ENCODE data around the gene G3BP1.

Gene G3BP1

GRCh38 chr5:151764801-151765200, 7.0 kb upstream of the G3BP1 start:
- no peaks in the 10 kb centered on the region for H3K27me3 ChIP-seq (ENCODE audit: insufficient read depth, low read depth)
- H3K79me2 ChIP-seq (ENCODE audit: insufficient read depth, low read depth) = no peaks in the 10 kb centered on the region
- H3K9ac ChIP-seq = no peak overlapping the region
- TF ChIP-seq CTCF (conservative IDR thresholded peaks at IDR 0.05; ENCODE audit: low read depth, low read length) = no peak
- no peaks in the 10 kb centered on the region for H4K20me1 ChIP-seq (ENCODE audit: insufficient read depth)
- H3K36me3 ChIP-seq (ENCODE audit: insufficient read depth) = no peaks in the 10 kb centered on the region
- H2AFZ ChIP-seq (ENCODE audit: low read depth) = no peak overlapping the region
- H3K4me3 ChIP-seq (IDR thresholded peaks at IDR 0.05; ENCODE audit: insufficient read depth, low read depth, low read length) = no peak overlapping the region
- H3K4me1 ChIP-seq (ENCODE audit: low read depth, poor library complexity, severe bottlenecking) = peaks cover 9% of the 10 kb centered on the region
- H3K27ac ChIP-seq = no peak overlapping the region
- H3K4me2 ChIP-seq = no peak overlapping the region

- Histone ChIP-seq H3K27ac (no peak overlapping the region), H3K27me3 (ENCODE audit: insufficient read depth, low read depth) (no peaks in the 10 kb centered on the region), H2AFZ (ENCODE audit: low read depth) (no peak overlapping the region), H4K20me1 (ENCODE audit: insufficient read depth) (no peaks in the 10 kb centered on the region), H3K36me3 (ENCODE audit: insufficient read depth) (no peaks in the 10 kb centered on the region), H3K9ac (no peak overlapping the region), H3K79me2 (ENCODE audit: insufficient read depth, low read depth) (no peaks in the 10 kb centered on the region), H3K4me1 (ENCODE audit: low read depth, poor library complexity, severe bottlenecking) (peaks cover 13% of the 10 kb centered on the region), H3K4me3 (IDR thresholded peaks at IDR 0.05; ENCODE audit: insufficient read depth, low read depth, low read length) (no peak overlapping the region), H3K4me2 (no peak overlapping the region)
- TF ChIP-seq CTCF (conservative IDR thresholded peaks at IDR 0.05; ENCODE audit: low read depth, low read length) = no peak
These were observed 4.8 kb upstream of the G3BP1 start for GRCh38 chr5:151766975-151767374.

- peak overlapping the region; percentile 92 for H3K9ac ChIP-seq
- H3K4me3 ChIP-seq (IDR thresholded peaks at IDR 0.05; ENCODE audit: insufficient read depth, low read depth, low read length) = no peak overlapping the region
- peak overlapping the region; percentile 62 for H3K4me2 ChIP-seq
- H3K36me3 ChIP-seq (ENCODE audit: insufficient read depth) = no peaks in the 10 kb centered on the region
- TF ChIP-seq CTCF (conservative IDR thresholded peaks at IDR 0.05; ENCODE audit: low read depth, low read length) = no peak; the same call in 1 of the 2 replicates
- H4K20me1 ChIP-seq (ENCODE audit: insufficient read depth) = peaks cover 29% of the 10 kb centered on the region
- peaks cover 27% of the 10 kb centered on the region for H3K4me1 ChIP-seq (ENCODE audit: low read depth, poor library complexity, severe bottlenecking)
- peak overlapping the region; percentile 98 for H3K27ac ChIP-seq
- H2AFZ ChIP-seq (ENCODE audit: low read depth) = peak overlapping the region; percentile 44
- peaks cover 35% of the 10 kb centered on the region for H3K79me2 ChIP-seq (ENCODE audit: insufficient read depth, low read depth)
- no peaks in the 10 kb centered on the region for H3K27me3 ChIP-seq (ENCODE audit: insufficient read depth, low read depth)
These were observed 1.1 kb upstream of the G3BP1 start for GRCh38 chr5:151770383-151771258.

- H3K4me1 ChIP-seq (ENCODE audit: low read depth, poor library complexity, severe bottlenecking) = peaks cover 39% of the 10 kb centered on the region
- H3K36me3 ChIP-seq (ENCODE audit: insufficient read depth) = 0 out of 2 replicates have a peak, but pooled peaks cover 6% of the 10 kb centered on the region
- no peaks in the 10 kb centered on the region for H3K27me3 ChIP-seq (ENCODE audit: insufficient read depth, low read depth)
- H2AFZ ChIP-seq (ENCODE audit: low read depth) = no peak overlapping the region
- peak overlapping the region; percentile 93 for H3K9ac ChIP-seq
- TF ChIP-seq CTCF (conservative IDR thresholded peaks at IDR 0.05; ENCODE audit: low read depth, low read length) = no peak
- H3K4me3 ChIP-seq (IDR thresholded peaks at IDR 0.05; ENCODE audit: insufficient read depth, low read depth, low read length) = no peak overlapping the region
- peaks cover 51% of the 10 kb centered on the region for H3K79me2 ChIP-seq (ENCODE audit: insufficient read depth, low read depth)
- H3K27ac ChIP-seq = peak overlapping the region; percentile 98
- H4K20me1 ChIP-seq (ENCODE audit: insufficient read depth) = peaks cover 40% of the 10 kb centered on the region
- H3K4me2 ChIP-seq = peak overlapping the region; percentile 65; the same call in 1 of the 2 replicates
These were observed 483 bp downstream of the G3BP1 start for GRCh38 chr5:151772029-151772845.
